ENCODE measurements around the gene FAM114A1. TPM values are rescaled to one million over a fixed set of nuclear protein-coding genes. Genes with fewer than 3 reads are reported as not detected.

The FAM114A1 gene
- polyA plus RNA-seq, 5 donors, result 47.1 to 69.2 (median 54.2) TPM

Other genes with a start within 250 kb of the FAM114A1 start
- 10 to 100 TPM; 36.7 to 55.5 (median 45.9) TPM for gene KLF3, start 203.6 kb upstream of the FAM114A1 start, polyA plus RNA-seq (ENCODE audit: insufficient read depth in 1 of 5, insufficient read length in 5 of 5, low replicate concordance in 1 of 5)
- 1 to 10 TPM in 2 of 5 donors, under 1 TPM in 3; 0.75 to 1.1 (median 0.96) TPM for gene TLR10, start 84.8 kb upstream of the FAM114A1 start, polyA plus RNA-seq (ENCODE audit: insufficient read depth in 1 of 5, insufficient read length in 5 of 5, low replicate concordance in 1 of 5)
- 1 to 10 TPM; 2.2 to 6.6 (median 4.9) TPM for gene TLR1, start 63.0 kb upstream of the FAM114A1 start, polyA plus RNA-seq (ENCODE audit: insufficient read depth in 1 of 5, insufficient read length in 5 of 5, low replicate concordance in 1 of 5)
- gene TLR6, start 11.0 kb upstream of the FAM114A1 start, polyA plus RNA-seq (ENCODE audit: insufficient read depth in 1 of 5, insufficient read length in 5 of 5, low replicate concordance in 1 of 5), result 1 to 10 TPM in 4 of 5 donors, under 1 TPM in 1; 0.92 to 1.8 (median 1.5) TPM
- under 1 TPM; 0.23 to 0.98 (median 0.63) TPM for gene TMEM156, start 164.6 kb downstream of the FAM114A1 start, polyA plus RNA-seq (ENCODE audit: insufficient read depth in 1 of 5, insufficient read length in 5 of 5, low replicate concordance in 1 of 5)
- gene KLHL5, start 194.4 kb downstream of the FAM114A1 start, polyA plus RNA-seq (ENCODE audit: insufficient read depth in 1 of 5, insufficient read length in 5 of 5, low replicate concordance in 1 of 5), result 10 to 100 TPM; 31.3 to 57.5 (median 44.5) TPM

All from right lung (tissue), 5 donors.